ENCODE measurements around the gene LSS.
"Not testable (repeated sequence)": the region's sequence is repeated elsewhere in the genome, so short reads cannot be mapped to it uniquely, and the experiment has no call there.

The LSS gene

DNA sequence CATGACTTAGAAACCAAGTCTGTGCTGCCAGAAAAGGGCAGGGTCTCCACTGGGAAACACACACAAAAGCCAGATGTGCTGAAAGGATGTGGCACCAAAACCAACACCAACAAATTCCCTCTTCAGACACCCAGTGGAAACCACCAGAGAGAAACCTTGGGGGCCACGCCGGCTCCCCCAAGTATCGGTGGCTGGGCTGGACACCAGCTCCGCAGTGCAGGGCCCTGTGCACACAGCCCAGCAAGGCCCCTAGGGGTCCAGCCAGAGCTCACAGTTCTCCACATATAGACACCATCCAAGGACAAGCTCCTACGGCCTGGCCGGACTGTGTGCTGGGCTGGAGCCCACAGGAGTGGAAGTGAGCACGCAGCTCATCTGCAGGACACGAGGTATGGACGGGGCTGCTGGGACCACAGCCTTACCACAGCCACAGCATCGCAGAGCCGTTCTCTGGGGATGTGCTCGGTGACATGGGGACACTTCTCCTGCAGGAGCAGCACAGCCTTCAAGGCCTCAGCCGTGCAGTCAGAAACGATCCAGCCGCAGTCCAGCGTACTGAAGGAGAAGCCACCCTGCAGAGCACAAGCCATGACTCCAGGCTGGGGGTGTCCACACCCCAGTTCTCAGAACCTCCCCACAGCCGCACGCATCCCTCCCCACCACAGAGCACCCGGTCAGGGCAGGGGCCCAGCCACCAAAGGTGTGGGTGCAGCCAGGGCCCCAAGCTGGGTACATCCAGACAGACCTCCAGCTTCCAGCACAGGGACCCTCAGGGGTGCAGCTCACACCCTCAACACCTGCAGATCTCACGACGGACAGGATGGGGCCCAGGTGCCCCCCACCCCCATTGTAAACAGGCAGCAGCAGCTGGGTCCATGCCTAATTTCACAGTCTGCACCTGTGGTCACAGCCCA lies 21.3 kb downstream of the LSS start:
- H3K36me3 ChIP-seq (ENCODE audit: control insufficient read depth, insufficient read depth, low read length) = peaks cover 57% of the 10 kb centered on the region
- no peaks in the 10 kb centered on the region for H3K4me1 ChIP-seq (ENCODE audit: control insufficient read depth, insufficient read depth, low read length)
- H3K4me3 ChIP-seq (ENCODE audit: low read depth, low read length) = no peak overlapping the region
- no peak overlapping the region for H3K9ac ChIP-seq (ENCODE audit: low read depth, low read length)
- no peaks in the 10 kb centered on the region for H3K9me3 ChIP-seq (ENCODE audit: control insufficient read depth, insufficient read depth, low read length)
- H3K27me3 ChIP-seq (ENCODE audit: control insufficient read depth, insufficient read depth, low read length) = no peaks in the 10 kb centered on the region

DNA sequence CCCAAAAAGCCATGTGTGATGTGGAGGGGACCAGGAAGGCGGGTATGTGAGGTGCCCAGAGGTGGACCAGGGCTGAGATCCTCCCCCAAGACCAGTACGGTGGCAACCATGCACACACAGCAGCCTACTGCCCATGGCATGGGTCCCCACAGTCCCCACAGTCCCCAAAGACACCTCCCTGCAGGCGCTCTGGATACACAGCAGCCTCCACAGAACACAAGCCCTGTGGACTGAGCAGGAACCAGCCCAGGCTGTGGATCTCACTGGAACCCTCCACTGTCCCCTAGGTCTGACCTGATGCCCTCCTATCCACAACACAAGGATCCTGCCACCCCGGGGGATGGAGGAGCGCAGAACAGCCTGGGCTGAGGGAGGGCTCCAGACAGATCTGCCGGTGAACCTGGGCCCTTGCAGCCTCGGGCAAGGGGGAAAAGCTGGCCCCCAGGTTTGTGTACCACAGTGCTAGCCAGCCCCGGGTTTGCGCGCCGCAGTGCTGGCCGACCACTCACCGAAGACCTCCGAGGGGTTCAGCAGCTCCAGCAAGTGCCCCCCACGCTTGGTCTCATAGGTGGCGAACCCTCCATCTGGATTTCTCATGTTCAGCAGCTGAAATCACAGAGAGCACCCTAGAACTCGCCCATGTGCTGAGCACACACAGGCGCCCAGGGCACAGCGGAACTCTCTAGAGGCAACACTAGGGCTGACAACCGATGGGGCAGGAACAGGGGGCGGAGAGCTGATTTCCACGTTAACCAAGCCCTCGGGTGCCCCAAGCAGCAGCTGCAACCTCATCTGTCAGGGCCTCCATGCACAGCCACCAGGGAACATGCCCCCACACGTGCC lies 22.2 kb downstream of the LSS start:
- Histone ChIP-seq H3K9ac (ENCODE audit: low read depth, low read length) (no peak overlapping the region), H3K4me1 (ENCODE audit: control insufficient read depth, insufficient read depth, low read length) (no peaks in the 10 kb centered on the region), H3K27me3 (ENCODE audit: control insufficient read depth, insufficient read depth, low read length) (no peaks in the 10 kb centered on the region), H3K36me3 (ENCODE audit: control insufficient read depth, insufficient read depth, low read length) (peaks cover 53% of the 10 kb centered on the region), H3K4me3 (ENCODE audit: low read depth, low read length) (no peak overlapping the region), H3K9me3 (ENCODE audit: control insufficient read depth, insufficient read depth, low read length) (no peaks in the 10 kb centered on the region)

DNA sequence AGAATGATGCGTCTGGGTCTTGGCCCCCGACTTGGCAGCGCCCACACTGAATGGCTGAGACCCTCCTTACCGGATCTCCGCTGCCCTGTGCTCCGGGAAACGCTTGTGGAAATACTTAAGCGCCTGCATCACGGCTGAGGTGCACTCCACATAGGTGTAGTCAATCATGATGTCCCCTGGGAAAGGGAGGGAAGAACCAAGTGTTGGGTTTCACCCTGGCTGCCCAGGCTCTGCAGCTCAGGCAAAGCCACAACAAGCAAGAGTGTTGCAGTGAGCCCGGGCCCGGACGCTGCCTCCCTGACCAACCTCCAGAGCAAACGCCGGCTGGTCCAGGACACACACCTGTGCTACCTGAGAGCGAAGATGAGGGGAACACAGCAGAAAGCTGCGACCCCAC lies 22.8 kb downstream of the LSS start:
- H3K9me3 ChIP-seq (ENCODE audit: control insufficient read depth, insufficient read depth, low read length) = no peaks in the 10 kb centered on the region
- H3K36me3 ChIP-seq (ENCODE audit: control insufficient read depth, insufficient read depth, low read length) = peaks cover 51% of the 10 kb centered on the region
- no peak overlapping the region for H3K9ac ChIP-seq (ENCODE audit: low read depth, low read length)
- no peaks in the 10 kb centered on the region for H3K4me1 ChIP-seq (ENCODE audit: control insufficient read depth, insufficient read depth, low read length)
- H3K27me3 ChIP-seq (ENCODE audit: control insufficient read depth, insufficient read depth, low read length) = no peaks in the 10 kb centered on the region
- no peak overlapping the region for H3K4me3 ChIP-seq (ENCODE audit: low read depth, low read length)

DNA sequence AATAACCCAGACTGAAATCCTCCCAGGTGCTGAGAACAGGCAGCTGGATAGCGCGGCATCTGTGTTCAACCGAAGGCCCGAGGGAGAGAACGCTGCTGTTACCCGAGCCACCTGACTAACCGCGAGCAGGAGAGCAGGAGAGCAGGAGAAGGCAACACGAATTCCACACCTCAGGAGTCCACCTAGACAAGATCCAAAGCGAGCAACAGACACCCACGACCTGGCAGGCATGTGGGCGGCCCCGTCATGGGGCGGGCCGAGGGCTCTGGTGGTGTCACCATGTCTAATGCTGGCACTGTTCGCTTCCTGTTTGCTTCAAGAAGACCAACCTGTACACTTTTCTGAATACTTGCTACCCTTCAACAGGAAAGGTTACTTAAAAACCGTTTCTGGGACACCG lies 23.4 kb downstream of the LSS start:
- peaks cover 46% of the 10 kb centered on the region for H3K36me3 ChIP-seq (ENCODE audit: control insufficient read depth, insufficient read depth, low read length)
- no peaks in the 10 kb centered on the region for H3K4me1 ChIP-seq (ENCODE audit: control insufficient read depth, insufficient read depth, low read length)
- H3K27me3 ChIP-seq (ENCODE audit: control insufficient read depth, insufficient read depth, low read length) = no peaks in the 10 kb centered on the region
- H3K4me3 ChIP-seq (ENCODE audit: low read depth, low read length) = no peak overlapping the region
- H3K9ac ChIP-seq (ENCODE audit: low read depth, low read length) = no peak overlapping the region
- H3K9me3 ChIP-seq (ENCODE audit: control insufficient read depth, insufficient read depth, low read length) = no peaks in the 10 kb centered on the region

DNA sequence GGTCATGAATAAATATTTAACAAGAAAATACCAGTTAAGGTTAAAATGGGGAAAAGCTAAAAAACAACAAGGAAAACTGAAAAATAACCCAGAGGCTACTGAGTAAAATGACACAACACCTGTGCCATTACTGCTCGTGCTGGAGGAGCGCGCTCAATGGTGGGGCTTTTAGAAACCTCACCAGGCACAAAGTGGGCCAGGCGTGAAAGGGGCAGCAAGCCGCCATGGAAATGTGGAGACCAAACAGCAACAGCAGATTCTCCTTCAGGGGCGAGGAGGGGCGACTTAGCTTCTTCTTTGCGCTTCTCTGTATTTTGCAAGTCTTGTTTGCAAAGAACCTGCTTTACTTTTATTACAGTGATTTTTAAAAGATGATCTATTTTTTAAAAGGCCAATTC lies 25.4 kb downstream of the LSS start:
- no peaks in the 10 kb centered on the region for H3K27me3 ChIP-seq (ENCODE audit: control insufficient read depth, insufficient read depth, low read length)
- H3K9ac ChIP-seq (ENCODE audit: low read depth, low read length) = no peak overlapping the region
- H3K9me3 ChIP-seq (ENCODE audit: control insufficient read depth, insufficient read depth, low read length) = no peaks in the 10 kb centered on the region
- peaks cover 32% of the 10 kb centered on the region for H3K36me3 ChIP-seq (ENCODE audit: control insufficient read depth, insufficient read depth, low read length)
- no peak overlapping the region for H3K4me3 ChIP-seq (ENCODE audit: low read depth, low read length)
- no peaks in the 10 kb centered on the region for H3K4me1 ChIP-seq (ENCODE audit: control insufficient read depth, insufficient read depth, low read length)

DNA sequence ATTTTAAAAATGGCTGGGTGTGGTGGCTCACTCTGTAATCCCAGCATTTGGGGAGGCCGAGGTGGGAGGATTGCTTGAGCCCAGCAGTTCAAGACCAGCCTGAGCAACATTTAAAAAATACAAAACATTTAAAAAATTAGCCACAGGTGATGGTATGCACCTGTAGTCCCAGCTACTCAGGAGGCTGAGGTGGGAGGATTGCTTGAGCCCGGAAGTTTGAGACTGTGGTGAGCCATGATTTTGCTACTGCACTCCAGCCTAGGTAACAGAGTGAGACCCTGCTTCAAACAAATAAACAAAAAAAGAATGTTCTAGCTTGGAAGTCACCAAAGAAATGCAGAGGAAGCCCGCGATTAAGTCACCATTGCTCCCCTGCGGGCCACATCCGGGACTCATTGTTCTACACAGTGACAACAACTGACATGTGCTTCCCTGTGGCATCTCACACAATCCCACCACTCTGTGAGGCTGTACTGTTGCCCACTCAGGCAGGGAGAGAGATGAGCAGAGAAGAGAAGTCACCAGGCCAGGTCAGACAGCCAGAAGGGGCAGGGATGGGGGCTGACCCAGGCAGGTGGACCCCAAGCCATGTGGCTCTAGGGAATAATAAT lies 25.9 kb downstream of the LSS start:
- Histone ChIP-seq H3K9me3 (ENCODE audit: control insufficient read depth, insufficient read depth, low read length) (no peaks in the 10 kb centered on the region), H3K27me3 (ENCODE audit: control insufficient read depth, insufficient read depth, low read length) (no peaks in the 10 kb centered on the region), H3K9ac (ENCODE audit: low read depth, low read length) (no peak overlapping the region), H3K4me3 (ENCODE audit: low read depth, low read length) (no peak overlapping the region), H3K36me3 (ENCODE audit: control insufficient read depth, insufficient read depth, low read length) (peaks cover 26% of the 10 kb centered on the region), H3K4me1 (ENCODE audit: control insufficient read depth, insufficient read depth, low read length) (no peaks in the 10 kb centered on the region)

DNA sequence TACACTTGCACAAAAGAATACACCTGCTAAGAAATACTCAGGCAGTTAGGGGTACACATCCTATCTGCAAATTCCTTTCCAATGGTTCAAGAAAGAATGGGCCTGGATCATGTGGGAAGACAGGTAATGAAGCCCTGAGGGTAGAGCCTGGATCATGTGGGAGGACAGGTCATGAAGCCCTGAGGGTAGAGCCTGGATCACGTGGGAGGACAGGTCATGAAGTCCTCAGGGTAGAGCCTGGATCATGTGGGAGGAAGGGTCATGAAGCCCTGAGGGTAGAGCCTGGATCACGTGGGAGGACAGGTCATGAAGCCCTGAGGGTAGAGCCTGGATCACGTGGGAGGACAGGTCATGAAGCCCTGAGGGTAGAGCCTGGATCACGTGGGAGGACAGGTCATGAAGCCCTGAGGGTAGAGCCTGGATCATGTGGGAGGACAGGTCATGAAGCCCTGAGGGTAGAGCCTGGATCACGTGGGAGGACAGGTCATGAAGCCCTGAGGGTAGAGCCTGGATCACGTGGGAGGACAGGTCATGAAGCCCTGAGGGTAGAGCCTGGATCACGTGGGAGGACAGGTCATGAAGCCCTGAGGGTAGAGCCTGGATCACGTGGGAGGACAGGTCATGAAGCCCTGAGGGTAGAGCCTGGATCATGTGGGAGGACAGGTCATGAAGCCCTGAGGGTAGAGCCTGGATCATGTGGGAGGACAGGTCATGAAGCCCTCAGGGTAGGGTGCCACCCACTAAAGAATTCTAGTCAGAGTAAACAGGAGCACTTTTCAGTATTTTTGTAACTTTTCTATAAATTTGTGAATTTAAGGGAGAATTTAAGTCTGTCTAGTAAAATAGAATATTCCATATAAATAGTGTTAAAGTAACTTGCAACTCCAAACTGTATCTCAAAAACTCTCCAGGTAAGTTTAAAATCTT lies 27.4 kb downstream of the LSS start:
- H3K36me3 ChIP-seq (ENCODE audit: control insufficient read depth, insufficient read depth, low read length) = peaks cover 16% of the 10 kb centered on the region
- not testable (repeated sequence) for H3K27me3 ChIP-seq (ENCODE audit: control insufficient read depth, insufficient read depth, low read length); H3K4me3 ChIP-seq (ENCODE audit: low read depth, low read length); H3K9ac ChIP-seq (ENCODE audit: low read depth, low read length); H3K4me1 ChIP-seq (ENCODE audit: control insufficient read depth, insufficient read depth, low read length); H3K9me3 ChIP-seq (ENCODE audit: control insufficient read depth, insufficient read depth, low read length)

DNA sequence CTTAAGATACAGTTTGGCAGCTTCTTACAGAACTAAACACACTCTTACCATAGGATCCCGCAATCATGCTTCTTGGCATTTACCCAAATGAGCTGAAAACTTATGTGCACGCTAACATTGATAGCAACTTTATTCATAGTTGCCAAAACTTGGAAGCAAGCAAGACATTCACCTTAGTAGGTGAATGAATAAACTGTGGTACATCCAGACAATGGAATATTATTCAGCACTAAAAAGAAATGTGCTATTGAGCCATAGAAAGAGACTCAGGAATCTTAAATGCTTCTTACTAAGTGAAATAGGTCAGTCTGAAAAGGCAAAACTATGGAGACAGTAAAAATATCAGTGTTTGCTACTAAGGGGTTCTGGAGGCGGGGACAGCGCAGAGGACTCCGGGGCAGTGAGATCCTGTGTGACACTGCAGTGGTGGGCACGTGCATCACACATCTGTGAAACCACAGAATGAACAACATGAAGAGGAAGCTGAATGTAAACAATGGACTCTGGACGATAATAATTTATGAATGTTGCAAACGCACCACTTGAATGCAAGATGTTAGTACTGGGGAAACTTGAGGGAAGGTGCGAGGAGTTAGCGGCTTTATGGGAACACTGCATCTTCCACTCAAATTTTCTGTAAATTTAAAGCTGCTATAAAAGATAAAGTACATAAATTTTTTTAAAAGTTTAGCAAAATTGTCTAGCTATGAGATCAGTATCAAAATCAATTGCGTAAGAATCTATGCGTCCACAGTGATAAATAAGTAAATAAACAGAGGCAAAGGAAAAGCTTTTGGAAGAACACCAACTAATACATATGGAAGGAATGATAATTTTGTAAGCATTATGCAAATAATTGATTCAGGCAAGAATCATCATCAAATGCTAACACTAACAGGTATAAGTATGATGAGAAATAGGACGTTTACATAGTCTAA lies 28.9 kb downstream of the LSS start:
- no peaks in the 10 kb centered on the region for H3K9me3 ChIP-seq (ENCODE audit: control insufficient read depth, insufficient read depth, low read length)
- no peaks in the 10 kb centered on the region for H3K4me1 ChIP-seq (ENCODE audit: control insufficient read depth, insufficient read depth, low read length)
- peaks cover 13% of the 10 kb centered on the region for H3K36me3 ChIP-seq (ENCODE audit: control insufficient read depth, insufficient read depth, low read length)
- H3K27me3 ChIP-seq (ENCODE audit: control insufficient read depth, insufficient read depth, low read length) = no peaks in the 10 kb centered on the region
- H3K4me3 ChIP-seq (ENCODE audit: low read depth, low read length) = no peak overlapping the region
- no peak overlapping the region for H3K9ac ChIP-seq (ENCODE audit: low read depth, low read length)

DNA sequence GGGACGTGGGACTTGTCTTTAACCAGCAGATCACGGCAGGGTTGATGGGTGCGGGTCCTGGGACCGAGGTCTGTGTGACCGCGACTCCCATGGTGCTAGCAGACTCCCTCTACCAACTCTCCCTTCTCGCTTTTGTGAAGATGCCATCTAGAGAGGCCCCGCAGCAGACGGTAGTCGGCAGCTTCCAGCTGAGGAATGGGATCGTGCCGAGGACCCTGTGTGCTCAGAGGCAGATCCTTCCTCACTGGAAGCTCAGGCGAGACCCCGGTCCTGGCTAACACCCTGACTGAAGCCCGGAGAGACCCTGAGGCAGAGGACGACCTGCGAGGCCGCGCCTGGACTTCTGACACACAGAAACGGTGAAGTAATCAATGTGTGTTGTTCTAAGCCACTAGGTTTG lies 31.8 kb downstream of the LSS start:
- no peaks in the 10 kb centered on the region for H3K4me1 ChIP-seq (ENCODE audit: control insufficient read depth, insufficient read depth, low read length)

DNA sequence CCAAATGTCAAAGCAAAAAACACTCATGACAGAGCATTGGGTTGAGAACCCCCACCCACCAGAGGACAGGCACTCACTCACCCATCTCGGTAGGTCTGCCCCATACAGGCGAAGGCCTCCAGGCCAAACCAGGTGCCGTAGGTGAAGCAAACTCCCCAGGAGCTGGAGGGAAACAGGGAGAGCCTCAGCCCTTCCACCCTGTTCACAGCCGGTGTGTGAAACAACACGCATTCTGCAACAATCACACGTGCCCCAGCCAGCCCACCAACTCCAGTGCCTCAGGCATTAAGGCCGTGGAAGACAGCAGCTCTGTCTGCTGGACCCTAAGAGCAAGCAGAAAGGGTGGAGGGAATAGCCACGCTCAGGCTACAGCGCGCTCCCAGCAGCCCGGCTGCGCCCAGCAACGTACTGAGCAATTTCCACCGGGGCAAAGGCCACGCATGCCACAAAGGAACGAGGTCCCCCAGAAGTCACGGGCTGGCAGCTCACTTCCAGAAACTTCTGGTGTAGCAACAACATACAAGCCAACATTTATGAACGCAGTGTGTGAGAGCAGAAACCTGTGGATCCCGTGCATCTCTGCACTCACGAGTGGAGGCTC lies 32.9 kb downstream of the LSS start:
- Histone ChIP-seq H3K27me3 (ENCODE audit: control insufficient read depth, insufficient read depth, low read length) (no peaks in the 10 kb centered on the region), H3K9me3 (ENCODE audit: control insufficient read depth, insufficient read depth, low read length) (no peaks in the 10 kb centered on the region), H3K4me1 (ENCODE audit: control insufficient read depth, insufficient read depth, low read length) (no peaks in the 10 kb centered on the region), H3K36me3 (ENCODE audit: control insufficient read depth, insufficient read depth, low read length) (peaks cover 29% of the 10 kb centered on the region), H3K4me3 (ENCODE audit: low read depth, low read length) (no peak overlapping the region), H3K9ac (ENCODE audit: low read depth, low read length) (no peak overlapping the region)

More for the DNA sequence above, 31.8 kb downstream of the LSS start:
- no peaks in the 10 kb centered on the region for H3K9me3 ChIP-seq (ENCODE audit: control insufficient read depth, insufficient read depth, low read length)
- H3K4me3 ChIP-seq (ENCODE audit: low read depth, low read length) = no peak overlapping the region
- peaks cover 26% of the 10 kb centered on the region for H3K36me3 ChIP-seq (ENCODE audit: control insufficient read depth, insufficient read depth, low read length)
- no peak overlapping the region for H3K9ac ChIP-seq (ENCODE audit: low read depth, low read length)
- no peaks in the 10 kb centered on the region for H3K27me3 ChIP-seq (ENCODE audit: control insufficient read depth, insufficient read depth, low read length)
